Adrenal gland (tissue), 12 donors: Measurements from ENCODE around the gene AIP. TPM values are rescaled to one million over a fixed set of nuclear protein-coding genes. Genes with fewer than 3 reads are reported as not detected.
A peak's percentile ranks its signal among the peaks of the same experiment; 100 is the strongest.
"Not testable (repeated sequence)": the region's sequence is repeated elsewhere in the genome, so short reads cannot be mapped to it uniquely, and the experiment has no call there.

Experiments
- DNase-seq, 7 donors: peaks; one replicate each; pipeline ENCODE4 v3.0.0-alpha.2; 2019 to 2020
- H3K27ac ChIP-seq, 5 donors: fragments of 200-600 bp; sonication (generic) in 4 of 5; 1 replicate in 3 of 5; 2 replicates in 2 of 5; pipeline versions ENCODE4 v1.5.1 to v1.8.0; 2016 to 2020; ENCODE audit warnings: mild to moderate bottlenecking in 1 of 5
- H3K27me3 ChIP-seq: fragments of 200-600 bp; 2 replicates; pipeline ENCODE4 v1.8.0; 2021
- H3K36me3 ChIP-seq, 2 donors: fragments of 200-600 bp; replicated peaks in 1 of 2; 1 replicate in 1 of 2; 2 replicates in 1 of 2; pipeline versions ENCODE4 v1.5.1 to v1.8.0; 2018 to 2022
- H3K4me1 ChIP-seq, 2 donors: fragments of 200-600 bp; replicated peaks in 1 of 2; 1 replicate in 1 of 2; 2 replicates in 1 of 2; pipeline versions ENCODE4 v1.5.1 to v1.8.0; 2018 to 2021
- H3K4me3 ChIP-seq, 4 donors: fragments of 200-600 bp; sonication (generic) in 3 of 4; one replicate each; pipeline ENCODE4 v1.5.1; 2016 to 2018
- H3K9me3 ChIP-seq, 3 donors: fragments of 200-600 bp; sonication (generic) in 1 of 3; replicated peaks in 1 of 3; 1 replicate in 2 of 3; 2 replicates in 1 of 3; pipeline versions ENCODE4 v1.5.1 to v1.8.0; 2016 to 2021
- CTCF ChIP-seq, 6 experiments: fragments of 450-650 bp in 4 of 6; fragments of 200-600 bp in 2 of 6; sonication (generic) in 1 of 6; IDR thresholded peaks; 1 replicate in 5 of 6; 2 replicates in 1 of 6; pipeline versions ENCODE4 v1.5.1 to v1.8.0; 2016 to 2021; ENCODE audit warnings: antibody characterized with exemption in 6 of 6, mild to moderate bottlenecking in 2 of 6, moderate library complexity in 1 of 6
- POLR2A ChIP-seq, 2 donors: fragments of 450-650 bp; IDR thresholded peaks; one replicate each; pipeline ENCODE4 v1.6.1; 2017; ENCODE audit warnings: antibody characterized with exemption in 2 of 2, mild to moderate bottlenecking in 2 of 2, moderate library complexity in 1 of 2
- WGBS, 4 donors: extraction: QIAGEN DNeasy Blood & Tissue Kit in 2 of 4; methylation state at CpG; one replicate each; pipeline versions ENCODE4 v1.1.5 to v1.1.7; 2013 to 2017; 5-methylcytosine and 5-hydroxymethylcytosine counted together
- intact Hi-C, 2 donors: fragments of 100-400 bp; cut with DNase I; formaldehyde crosslinking; loops; one replicate each; pipeline versions ENCODE4 v1.14.1 to v1.15.0; 2022 to 2023
- polyA plus RNA-seq, 3 donors: library from polyadenylated mRNA; stranded (reverse); fragments of 200-250 nt in 2 of 3; fragments of 350-450 nt in 1 of 3; fragmentation: Illumina TruSeq in 1 of 3; extraction: RNeasy Lipid Tissue Mini Kit (QIAGEN cat#74804) in 1 of 3; gene quantifications; one replicate each; pipeline ENCODE4 v1.2.3, GENCODE V29; 2013 to 2014
- total RNA-seq, 9 donors: library from RNA; depleted of rRNA in 4 of 9; stranded (reverse); fragments of >200 nt in 4 of 9; fragments of 120-200 nt in 1 of 9; fragmentation: NEBNext Ultra II Directional in 1 of 9; extraction: Animal tissue kit (Norgen Biotek cat#: 25700) in 1 of 9; gene quantifications; one replicate each; pipeline versions ENCODE4 v1.1.0 to v1.2.4, GENCODE V29; 2013 to 2023
- donor health status: healthy with polysubstance abuse.
- donor health status: Bipolar disorder and iron deficiency.
- donor health status: DM: yes; HTN: yes; CAD: no.
- donor health status: DM: no; HTN: no; CAD: no.
- donor health status: DM: no; HTN: no; CAD: no.
- donor health status: DM: yes; HTN: yes; CAD: no.

Gene AIP
- total and polyA plus RNA-seq, 12 donors = 35.3 to 152 (median 83.9) TPM

- intact Hi-C loops = loop anchor here in 1 of 2 donors (5.0 kb wide), 1 partner anchor 100 kb away; no protein-coding TSS in a partner anchor
- peaks cover 27 to 43% of the 10 kb centered on the region in 2 donors for H3K4me1 ChIP-seq
- peak overlapping the region in 2 of 4 donors; percentile 45 to 77 for H3K4me3 ChIP-seq
Observed at GRCh38 chr11:67507242-67507863, 24.5 kb downstream of the AIP start.

GRCh38 chr11:67507864-67508485, 25.1 kb downstream of the AIP start, which contains the start of gene CDK2AP2:
TSS of gene CDK2AP2 (minus strand) at chr11:67508162. CDS start at chr11:67508082, 80 bp downstream.
- Histone ChIP-seq H3K36me3 (no peaks in the 10 kb centered on the region), H3K9me3 (no peaks in the 10 kb centered on the region), H3K4me3 (peak within 1 kb of the TSS in 3 of 4 donors; percentile 35 to 77 (median 45)), H3K27ac (peak within 1 kb of the TSS; percentile 89 to 99 (median 96)), H3K27me3 (no peaks in the 10 kb centered on the region), H3K4me1 (peaks cover 27 to 43% of the 10 kb centered on the region in 2 donors)
- TF ChIP-seq POLR2A (IDR thresholded peaks at IDR 0.05) = peak; percentile 78 to 82
- peak in 1 of 6 experiments; percentile 19 for TF ChIP-seq CTCF (IDR thresholded peaks at IDR 0.05)
- DNase-seq = peak; percentile 99 to 100 (median 100)
- 0 to 1% (median 0%) methylated on average over 1 to 57 of the region's 57 CpGs for WGBS, 4 donors
- intact Hi-C loops = loop anchor here in 1 of 2 donors (5.0 kb wide), 1 partner anchor 101 kb away; no protein-coding TSS in a partner anchor

More at GRCh38 chr11:67507242-67507863, 24.5 kb downstream of the AIP start:
- no peak for TF ChIP-seq POLR2A (IDR thresholded peaks at IDR 0.05)
- TF ChIP-seq CTCF (IDR thresholded peaks at IDR 0.05) = no peak
- Histone ChIP-seq H3K36me3 (no peaks in the 10 kb centered on the region), H3K27me3 (no peaks in the 10 kb centered on the region), H3K9me3 (no peaks in the 10 kb centered on the region), H3K27ac (peak overlapping the region; percentile 58 to 99 (median 96))
- DNase-seq = peak in 6 of 7 donors; percentile 74 to 89 (median 78)
- WGBS, 4 donors = 23 to 50% (median 33%) methylated on average over 10 to 33 of the region's 33 CpGs

GRCh38 chr11:67508486-67509121, 25.8 kb downstream of the AIP start:
- H3K9me3 ChIP-seq = no peaks in the 10 kb centered on the region
- peak; percentile 98 to 100 (median 99) for DNase-seq
- H3K4me1 ChIP-seq = peaks cover 26 to 37% of the 10 kb centered on the region in 2 donors
- peak overlapping the region; percentile 89 to 99 (median 96) for H3K27ac ChIP-seq
- peak; percentile 44 to 82 for TF ChIP-seq POLR2A (IDR thresholded peaks at IDR 0.05)
- no peak for TF ChIP-seq CTCF (IDR thresholded peaks at IDR 0.05)
- peak overlapping the region in 3 of 4 donors; percentile 35 to 77 (median 45) for H3K4me3 ChIP-seq
- intact Hi-C loops = loop anchor here in 1 of 2 donors (5.0 kb wide), 1 partner anchor 101 kb away; no protein-coding TSS in a partner anchor
- 0 to 3% (median 1%) methylated on average over 13 to 57 of the region's 57 CpGs for WGBS, 4 donors
- H3K27me3 ChIP-seq = no peaks in the 10 kb centered on the region
- H3K36me3 ChIP-seq = no peaks in the 10 kb centered on the region

- no peak overlapping the region for H3K27ac ChIP-seq
- no peaks in the 10 kb centered on the region for H3K27me3 ChIP-seq
- 41 to 55% (median 48%) methylated on average over 3 of the region's 3 CpGs for WGBS, 4 donors
- no peak for DNase-seq
- peaks cover 21 to 31% of the 10 kb centered on the region in 2 donors for H3K4me1 ChIP-seq
- H3K4me3 ChIP-seq = no peak overlapping the region
- H3K9me3 ChIP-seq = no peaks in the 10 kb centered on the region
- H3K36me3 ChIP-seq = no peaks in the 10 kb centered on the region
- TF ChIP-seq POLR2A (IDR thresholded peaks at IDR 0.05) (no peak), CTCF (IDR thresholded peaks at IDR 0.05) (no peak)
- intact Hi-C loops = no loop called here
Observed at GRCh38 chr11:67510023-67510345, 27.2 kb downstream of the AIP start.

- DNase-seq, H3K9me3 ChIP-seq, H3K27me3 ChIP-seq, H3K4me3 ChIP-seq, H3K27ac ChIP-seq, H3K36me3 ChIP-seq, intact Hi-C loops: not testable (repeated sequence)
- WGBS, 4 donors = 83 to 91% (median 86%) methylated on average over 2 to 4 of the region's 4 CpGs
- peaks cover 12 to 16% of the 10 kb centered on the region in 2 donors for H3K4me1 ChIP-seq
Observed at GRCh38 chr11:67511558-67511957, 28.7 kb downstream of the AIP start.
